ENCODE results near the gene SELENOK. TPM values are rescaled to one million over a fixed set of nuclear protein-coding genes. Genes with fewer than 3 reads are reported as not detected.

SELENOK gene
- total and polyA plus RNA-seq, 2 of the 13 experiments (the other 11 are each of a cell fraction or from before 2014, with no cell fraction given): 67.0 to 81.0 TPM

- peak; percentile 65 for TF ChIP-seq FOXP4 (CRISPR knock-in tag; IDR thresholded peaks at IDR 0.05)
- TF ChIP-seq MXD4 (CRISPR knock-in tag; IDR thresholded peaks at IDR 0.05): peak; percentile 89
- no peak; the same call in 1 of the 2 replicates for TF ChIP-seq ZNF256 (CRISPR knock-in tag; conservative IDR thresholded peaks at IDR 0.05)
- peak; percentile 93 for TF ChIP-seq ARID4A (CRISPR knock-in tag; IDR thresholded peaks at IDR 0.05; ENCODE audit: borderline replicate concordance)
- TF ChIP-seq ZNF746 (CRISPR knock-in tag; IDR thresholded peaks at IDR 0.05): peak; percentile 52; the same call in 1 of the 2 replicates
- TF ChIP-seq ATF5 (CRISPR knock-in tag; IDR thresholded peaks at IDR 0.05; ENCODE audit: low read depth): no peak
- TF ChIP-seq ZNF501 (CRISPR knock-in tag; IDR thresholded peaks at IDR 0.05): no peak; the same call in none of the 2 replicates
- TF ChIP-seq ELF3 (CRISPR knock-in tag; IDR thresholded peaks at IDR 0.05): peak; percentile 34; the same call in 1 of the 2 replicates
- TF ChIP-seq TBP (CRISPR knock-in tag; IDR thresholded peaks at IDR 0.05): no peak
- TF ChIP-seq ZNF629 (CRISPR knock-in tag; conservative IDR thresholded peaks at IDR 0.05): no peak; the same call in 1 of the 2 replicates
- no peak for TF ChIP-seq ZHX1 (CRISPR knock-in tag; IDR thresholded peaks at IDR 0.05; ENCODE audit: low read depth)
- TF ChIP-seq ZNF883 (CRISPR knock-in tag; IDR thresholded peaks at IDR 0.05; ENCODE audit: not compliant biosample characterization): peak; percentile 86
- TF ChIP-seq ZNF280D (CRISPR knock-in tag; IDR thresholded peaks at IDR 0.05): peak; percentile 73; the same call in 1 of the 2 replicates
- TF ChIP-seq ZSCAN20 (CRISPR knock-in tag; IDR thresholded peaks at IDR 0.05; ENCODE audit: borderline replicate concordance): peak; percentile 82; the same call in 1 of the 2 replicates
- TF ChIP-seq ZNF33B (CRISPR knock-in tag; IDR thresholded peaks at IDR 0.05): no peak; the same call in 1 of the 2 replicates
Measured at GRCh38 chr3:53846134-53846850, 45.4 kb downstream of the SELENOK start, which contains the start of the genes CHDH and IL17RB (continued).
